IMR-90 (cell line): ENCODE data around the gene COX7A2L. TPM values are rescaled to one million over a fixed set of nuclear protein-coding genes. Genes with fewer than 3 reads are reported as not detected.

ENCODE experiments used
- ATAC-seq: fragments of 200-7000 bp; cut with Tn5 transposase; 2 replicates; pipeline ENCODE4 v1.9.1; 2020; ENCODE audit warnings: low read depth, mild to moderate bottlenecking, moderate library complexity
- BruUV-seq: library from RNA; stranded (reverse); fragments of 400-500 nt; replicated peaks from 2 replicates; lab custom pipeline; 2021; lab: Mats Ljungman, UMichigan
- CTCF ChIA-PET: fragments of 300-600 bp; formaldehyde crosslinking; extraction: SDS; loops from one replicate; lab custom pipeline; 2021; ENCODE audit warnings: antibody characterized with exemption; lab: Yijun Ruan, JAX
- POLR2A ChIA-PET: fragments of 300-600 bp; sonication (Branson Sonifier 250); formaldehyde crosslinking; loops from one replicate; lab custom pipeline; 2022; ENCODE audit warnings: antibody characterized with exemption; ENCODE audit not compliant: unreplicated experiment; lab: Charles Lee
- DNase-seq: peaks from one replicate; pipeline ENCODE4 v3.0.0; 2013
- H2AFZ ChIP-seq: replicated peaks from 2 replicates; pipeline ENCODE3; 2013; ENCODE audit warnings: low read length, mild to moderate bottlenecking; ENCODE audit not compliant: poor library complexity
- H2AK5ac ChIP-seq: 2 replicates; pipeline ENCODE4 v1.6.1; 2013; ENCODE audit warnings: low read depth, low read length, inconsistent platforms
- H2AK9ac ChIP-seq: replicated peaks from 2 replicates; pipeline ENCODE3; 2013; ENCODE audit warnings: mild to moderate bottlenecking, low read depth, low read length, moderate library complexity; ENCODE audit not compliant: poor library complexity
- H2BK120ac ChIP-seq: 2 replicates; pipeline ENCODE4 v1.6.1; 2013; ENCODE audit warnings: low read depth, low read length, inconsistent platforms
- H2BK15ac ChIP-seq: 3 replicates; pipeline ENCODE4 v1.6.1; 2013; ENCODE audit warnings: low read depth, low read length, inconsistent platforms
- H2BK20ac ChIP-seq: 2 replicates; pipeline ENCODE4 v1.6.1; 2013; ENCODE audit warnings: low read depth, mild to moderate bottlenecking, inconsistent platforms, low read length, moderate library complexity
- H2BK5ac ChIP-seq: 2 replicates; pipeline ENCODE4 v1.6.1; 2013; ENCODE audit warnings: mild to moderate bottlenecking, low read depth, low read length, inconsistent platforms; ENCODE audit not compliant: poor library complexity, severe bottlenecking
- H3K14ac ChIP-seq: replicated peaks from 2 replicates; pipeline ENCODE4 v1.6.1; 2013; ENCODE audit warnings: low read depth, low read length, inconsistent platforms
- H3K18ac ChIP-seq: 2 replicates; pipeline ENCODE4 v1.6.1; 2013; ENCODE audit warnings: low read depth, low read length, control low read depth
- H3K23ac ChIP-seq: 2 replicates; pipeline ENCODE4 v1.6.1; 2013; ENCODE audit warnings: low read depth, low read length, inconsistent platforms
- H3K27ac ChIP-seq: 2 replicates; pipeline ENCODE4 v1.5.1; 2013; ENCODE audit warnings: mild to moderate bottlenecking, control low read depth, low read length; ENCODE audit not compliant: insufficient read depth
- H3K27me3 ChIP-seq: 2 replicates; pipeline ENCODE4 v1.6.1; 2013; ENCODE audit warnings: low read length; ENCODE audit not compliant: control insufficient read depth, insufficient read depth
- H3K36me3 ChIP-seq: 2 replicates; pipeline ENCODE4 v1.6.1; 2013; ENCODE audit warnings: low read length, mixed read lengths; ENCODE audit not compliant: control insufficient read depth, insufficient read depth
- H3K4ac ChIP-seq: 2 replicates; pipeline ENCODE4 v1.6.1; 2013; ENCODE audit warnings: low read depth, low read length, inconsistent platforms
- H3K4me1 ChIP-seq: 2 replicates; pipeline ENCODE4 v1.6.1; 2013; ENCODE audit warnings: low read length, mixed read lengths; ENCODE audit not compliant: control insufficient read depth, insufficient read depth
- H3K4me2 ChIP-seq: 2 replicates; pipeline ENCODE4 v1.6.1; 2013; ENCODE audit warnings: low read depth, mild to moderate bottlenecking, control low read depth, low read length, moderate library complexity
- H3K4me3 ChIP-seq: 2 replicates; pipeline ENCODE4 v1.5.1; 2013; ENCODE audit warnings: low read depth, mild to moderate bottlenecking, control low read depth, low read length, moderate library complexity; ENCODE audit not compliant: insufficient read depth
- H3K56ac ChIP-seq: 2 replicates; pipeline ENCODE4 v1.6.1; 2013; ENCODE audit warnings: low read length, inconsistent platforms; ENCODE audit not compliant: insufficient read depth; ENCODE audit errors: extremely low read depth
- H3K79me1 ChIP-seq, 2 experiments: 2 replicates each; pipeline ENCODE4 v1.6.1; 2013; ENCODE audit warnings: low read length in 2 of 2, inconsistent platforms in 1 of 2, low read depth in 1 of 2
- H3K9ac ChIP-seq: 2 replicates; pipeline ENCODE4 v1.6.1; 2013; ENCODE audit warnings: low read depth, low read length, control low read depth
- H3K9me1 ChIP-seq: 2 replicates; pipeline ENCODE4 v1.6.1; 2013; ENCODE audit warnings: low read length, inconsistent platforms; ENCODE audit not compliant: insufficient read depth
- H3K9me3 ChIP-seq: 2 replicates; pipeline ENCODE4 v1.6.1; 2013; ENCODE audit warnings: low read length; ENCODE audit not compliant: control insufficient read depth, insufficient read depth
- H4K20me1 ChIP-seq: 2 replicates; pipeline ENCODE4 v1.6.1; 2013; ENCODE audit warnings: low read length, inconsistent platforms; ENCODE audit not compliant: insufficient read depth
- H4K5ac ChIP-seq: 2 replicates; pipeline ENCODE4 v1.6.1; 2013; ENCODE audit warnings: mild to moderate bottlenecking, low read depth, low read length, control low read depth
- H4K8ac ChIP-seq, 2 experiments: 2 replicates each; pipeline ENCODE4 v1.6.1; 2013; ENCODE audit warnings: low read depth in 2 of 2, low read length in 2 of 2, control low read depth in 1 of 2, inconsistent platforms in 1 of 2
- H4K91ac ChIP-seq: 2 replicates; pipeline ENCODE4 v1.6.1; 2013; ENCODE audit warnings: low read depth, low read length, inconsistent platforms; ENCODE audit not compliant: insufficient read depth
- ELK1 ChIP-seq: fragments of 150-350 bp; IDR thresholded peaks from 2 replicates; pipeline ENCODE4 v1.6.1; 2016; ENCODE audit warnings: low read depth, mild to moderate bottlenecking, low read length, moderate library complexity, borderline replicate concordance
- WGBS, 2 experiments: methylation state at CpG; one replicate each; pipeline versions ENCODE4 v1.1.5 to v1.1.7; 2013; ENCODE audit warnings: missing lambda C conversion rate in 2 of 2; ENCODE audit not compliant: insufficient read length in 1 of 2; ENCODE audit errors: extremely low coverage in 2 of 2; 5-methylcytosine and 5-hydroxymethylcytosine counted together
- dilution Hi-C: fragments of 300-500 bp; cut with HindIII; formaldehyde crosslinking; loops from one replicate; pipeline ENCODE4 v1.14.3; 2018; ENCODE audit warnings: low sequenced_read_pairs; ENCODE audit not compliant: unreplicated experiment
- in situ Hi-C: fragments of 300-500 bp; cut with MboI; formaldehyde crosslinking; loops from 3 replicates; pipeline ENCODE4 v1.14.3; 2019; ENCODE audit warnings: low sequenced_read_pairs, inconsistent platforms, mixed read lengths
- intact Hi-C: fragments of 100-400 bp; cut with micrococcal nuclease; formaldehyde crosslinking; loops from 2 replicates; pipeline ENCODE4 v1.10.0; 2022
- polyA plus RNA-seq, 3 experiments: library from polyadenylated mRNA; depleted of rRNA; stranded (reverse); fragments of >200 nt; gene quantifications; 2 replicates each; pipeline ENCODE4 v1.2.3, GENCODE V29; 2012; ENCODE audit warnings: low replicate concordance in 1 of 3
- total RNA-seq: library from RNA; depleted of rRNA; stranded (reverse); fragments of >200 nt; gene quantifications from 2 replicates; pipeline ENCODE4 v1.2.3, GENCODE V29; 2012

The COX7A2L gene
- total and polyA plus RNA-seq, 2 of the 4 experiments (the other 2 are of a cell fraction): 123 to 132 TPM

GRCh38 chr2:42310007-42310515 lies 51.0 kb downstream of the COX7A2L start:
- Histone ChIP-seq H2AK5ac (no peak overlapping the region), H3K4me3 (no peak overlapping the region), H3K36me3 (peaks cover 10% of the 10 kb centered on the region), H3K4me1 (peaks cover 4% of the 10 kb centered on the region; the same call in 1 of the 2 replicates), H4K5ac (no peak overlapping the region), H2BK5ac (no peak overlapping the region), H3K27ac (no peak overlapping the region), H4K20me1 (no peaks in the 10 kb centered on the region), H3K9me3 (no peaks in the 10 kb centered on the region), H2BK15ac (no peak overlapping the region), H2AFZ (no peak overlapping the region), H3K9ac (no peak overlapping the region), H3K56ac (no peak overlapping the region), H3K23ac (no peak overlapping the region), H3K18ac (no peak overlapping the region), H2AK9ac (no peak overlapping the region), H2BK20ac (no peak overlapping the region), H3K9me1 (0 out of 2 replicates have a peak, but pooled peaks cover 4% of the 10 kb centered on the region), H3K4me2 (no peak overlapping the region), H3K79me1 (no peaks in the 10 kb centered on the region), H4K8ac (no peak overlapping the region), H3K27me3 (no peaks in the 10 kb centered on the region), H2BK120ac (no peak overlapping the region), H4K91ac (no peak overlapping the region), H3K14ac (no peak overlapping the region), H3K4ac (no peak overlapping the region)
- POLR2A ChIA-PET: interaction anchor here (0.6 kb wide), 1 partner anchor 173 kb away, joined by 6 read pairs; no protein-coding TSS in a partner anchor
- CTCF ChIA-PET: no interaction called here
- TF ChIP-seq ELK1: no peak
- dilution Hi-C loops: no loop called here
- DNase-seq: no peak
- intact Hi-C loops: no loop called here
- WGBS, 2 experiments: no CpG with 5 or more reads among the region's 1 CpG
- ATAC-seq: no peak
- in situ Hi-C loops: no loop called here
- BruUV-seq: no TSS peak
